Stimulated activated CD4-positive, alpha-beta T cell treated with anti-CD3 and anti-CD28 coated beads, Interleukin-15, amount 100 ng/mL, for 1 hour (primary cell): Measurements from ENCODE around the gene GABRG3.

Source experiments
- DNase-seq, 2 donors: peaks; one replicate each; pipeline ENCODE4 v3.0.0-alpha.2; 2020; ENCODE audit warnings: low read depth in 1 of 2, low spot score in 1 of 2

GABRG3 gene

DNA sequence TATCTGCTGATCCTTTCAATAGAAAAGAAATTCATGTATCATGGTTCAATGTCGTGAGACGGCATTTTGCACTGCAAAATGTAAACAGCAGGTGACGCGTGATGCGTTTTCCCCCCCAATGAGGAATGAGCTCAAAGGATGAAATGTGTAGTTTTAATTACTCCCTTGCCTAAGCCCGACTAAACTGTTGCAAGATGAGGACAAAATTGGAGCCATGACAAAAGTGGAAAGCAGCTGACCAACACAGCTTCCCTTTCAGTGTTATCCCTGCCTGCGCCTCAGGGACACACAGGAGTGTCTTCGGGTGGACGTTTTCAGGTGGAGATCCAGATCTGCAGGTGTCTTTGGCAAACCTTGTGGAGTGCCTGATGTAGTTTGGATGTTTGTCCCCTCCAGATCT lies 92.0 kb downstream of the GABRG3 start:
- no peak for DNase-seq

DNA sequence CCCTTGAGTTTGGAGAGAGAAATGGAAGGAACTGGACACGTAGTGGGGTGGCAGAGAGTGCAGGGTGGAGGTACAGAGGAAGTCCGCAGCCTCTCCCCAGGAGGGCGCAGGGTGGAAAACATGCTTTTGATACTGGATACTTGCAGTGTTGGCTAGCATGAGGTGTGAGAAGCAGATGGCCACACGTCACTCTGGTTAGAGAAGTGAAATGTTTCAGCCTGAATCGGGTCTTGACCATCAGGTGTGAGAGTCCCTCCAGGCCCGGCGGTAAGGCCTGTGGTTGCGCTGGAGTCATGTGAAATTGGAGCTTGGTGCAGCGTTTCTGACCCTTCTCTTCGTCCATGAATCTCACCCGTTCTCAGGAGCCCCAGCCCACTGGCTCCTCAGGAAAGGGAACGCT lies 93.1 kb downstream of the GABRG3 start:
- DNase-seq: no peak

DNA sequence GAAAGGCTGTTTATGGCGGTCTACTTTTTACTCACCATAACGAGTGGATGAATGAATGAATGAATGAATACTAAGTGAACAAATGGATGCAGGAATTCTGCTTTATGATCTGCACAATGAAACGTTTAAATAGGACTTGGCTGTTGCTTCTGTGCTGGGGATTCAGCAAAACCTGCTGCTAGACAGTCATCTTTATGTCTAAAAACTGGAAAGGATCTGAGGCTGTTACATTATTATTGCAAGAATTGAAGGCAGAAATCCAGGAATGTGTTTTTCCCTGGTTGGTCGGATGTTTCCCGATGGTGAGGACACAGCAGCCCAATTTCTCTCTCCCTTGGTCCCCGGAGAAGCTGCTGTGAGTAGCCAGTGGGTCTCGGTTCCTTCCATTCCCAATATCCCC lies 94.2 kb downstream of the GABRG3 start:
- no peak for DNase-seq

DNA sequence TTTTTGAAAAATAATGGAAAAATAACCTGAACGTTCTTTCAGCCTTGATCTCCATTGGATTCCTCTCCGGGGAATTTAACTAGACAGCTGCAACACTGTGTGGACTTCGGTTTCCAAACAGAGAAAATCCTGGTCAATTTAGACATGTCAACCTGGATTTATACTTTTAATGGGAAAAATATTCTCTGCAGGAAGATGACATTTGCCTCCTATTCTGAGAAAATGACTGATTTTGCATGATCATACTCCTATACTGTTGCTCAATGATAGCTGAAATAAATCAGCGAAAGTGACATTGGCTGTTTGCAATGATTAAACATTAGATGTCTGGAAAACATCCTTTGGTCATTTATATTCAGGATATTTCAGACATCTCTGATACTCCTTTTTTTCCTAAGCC lies 94.8 kb downstream of the GABRG3 start:
- DNase-seq: no peak

DNA sequence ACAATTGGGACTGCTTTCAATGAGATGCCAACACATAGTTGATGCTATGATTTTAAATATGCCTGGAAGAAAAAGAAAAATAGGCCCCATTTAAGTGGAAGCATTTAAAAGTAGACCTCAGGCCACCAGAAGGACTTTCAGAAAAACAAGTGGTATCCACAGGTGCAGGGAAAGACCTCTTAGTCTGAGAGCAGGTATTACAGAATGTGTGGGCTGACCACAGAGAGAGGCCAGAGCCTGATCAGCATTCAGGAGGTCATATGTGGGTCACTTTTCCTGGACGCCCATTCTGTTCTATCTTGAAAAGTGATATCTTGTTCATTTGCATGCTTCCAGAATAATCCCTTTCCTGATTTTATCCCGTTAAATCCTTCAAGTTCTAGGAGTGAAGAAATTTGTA lies 95.5 kb downstream of the GABRG3 start:
- DNase-seq: no peak

DNA sequence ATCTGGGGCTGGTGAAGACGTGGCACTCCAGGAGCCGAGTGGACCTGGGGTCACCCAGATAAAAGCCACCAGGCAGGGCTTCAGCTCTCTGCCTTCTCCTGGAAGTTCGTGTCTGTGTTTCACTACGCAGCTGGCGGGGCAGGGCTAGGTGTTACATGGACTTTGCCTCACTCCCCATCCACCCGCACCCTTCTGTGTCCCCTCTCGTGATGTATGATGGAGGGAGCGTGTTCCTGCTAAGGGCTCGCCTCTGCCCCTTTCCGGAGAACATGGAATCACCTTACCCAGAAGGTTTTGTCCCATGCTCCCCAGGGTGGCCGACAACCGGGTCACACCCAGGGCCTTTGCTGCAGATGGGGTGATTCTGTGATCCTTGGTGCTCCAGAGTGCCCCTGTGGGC lies 96.2 kb downstream of the GABRG3 start:
- no peak for DNase-seq

DNA sequence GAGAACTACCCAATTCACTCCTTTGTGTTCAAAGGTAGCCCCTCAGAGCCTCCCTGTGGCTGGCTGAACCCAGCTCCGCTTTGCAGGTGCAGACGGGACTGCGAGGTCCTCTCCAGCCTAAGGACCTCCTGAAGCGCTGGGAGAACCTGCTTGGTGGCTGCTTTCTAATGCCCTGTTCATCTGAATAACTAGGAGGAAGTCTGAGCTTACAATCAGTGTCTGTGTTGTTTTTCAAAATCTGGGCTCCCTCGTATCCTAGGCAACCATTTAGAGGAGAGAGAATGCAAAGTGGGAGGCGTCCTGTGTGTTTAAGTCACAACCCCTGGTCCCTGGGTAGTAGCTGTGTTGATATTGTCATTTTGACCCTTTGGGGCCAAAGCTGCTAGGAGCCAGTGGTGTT lies 99.9 kb downstream of the GABRG3 start:
- DNase-seq: no peak

DNA sequence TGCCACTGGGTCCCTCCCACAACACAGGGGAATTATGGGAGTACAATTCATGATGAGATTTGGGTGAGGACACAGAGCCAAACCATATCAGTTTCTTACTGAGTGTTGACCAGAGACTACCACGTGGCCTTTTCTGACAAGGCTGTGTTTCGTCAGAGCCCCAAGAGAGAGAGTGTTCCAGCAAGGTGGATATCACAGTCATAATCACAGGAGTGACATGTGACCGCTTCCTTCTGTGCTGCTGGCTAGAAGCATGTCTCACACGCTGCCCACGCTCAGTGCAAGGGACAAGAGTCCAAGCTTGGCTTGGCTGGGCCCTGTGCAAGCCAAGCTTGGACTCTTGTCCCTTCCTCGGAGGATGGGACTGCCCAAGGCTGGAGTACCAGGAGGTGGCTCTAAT lies 103.2 kb downstream of the GABRG3 start:
- DNase-seq: no peak

DNA sequence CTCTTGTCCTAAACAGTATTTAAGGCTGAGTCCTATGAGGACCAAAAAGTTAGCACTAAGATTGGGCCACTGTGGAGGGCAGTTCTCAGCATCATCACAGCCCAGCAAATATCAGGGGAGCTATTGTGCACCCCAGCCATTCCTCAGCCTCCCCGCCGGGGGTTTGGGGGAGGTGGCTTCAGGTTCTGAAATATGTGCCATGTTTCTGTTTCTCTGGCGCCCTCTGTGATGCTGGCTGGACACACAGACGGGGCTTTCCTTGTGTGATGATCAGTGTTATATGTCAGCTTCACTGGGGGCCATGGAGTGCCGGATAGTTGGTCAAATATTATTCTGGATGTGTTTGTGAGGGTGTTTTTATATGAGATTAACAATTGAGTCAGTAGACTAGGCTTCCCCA lies 106.8 kb downstream of the GABRG3 start:
- no peak for DNase-seq

DNA sequence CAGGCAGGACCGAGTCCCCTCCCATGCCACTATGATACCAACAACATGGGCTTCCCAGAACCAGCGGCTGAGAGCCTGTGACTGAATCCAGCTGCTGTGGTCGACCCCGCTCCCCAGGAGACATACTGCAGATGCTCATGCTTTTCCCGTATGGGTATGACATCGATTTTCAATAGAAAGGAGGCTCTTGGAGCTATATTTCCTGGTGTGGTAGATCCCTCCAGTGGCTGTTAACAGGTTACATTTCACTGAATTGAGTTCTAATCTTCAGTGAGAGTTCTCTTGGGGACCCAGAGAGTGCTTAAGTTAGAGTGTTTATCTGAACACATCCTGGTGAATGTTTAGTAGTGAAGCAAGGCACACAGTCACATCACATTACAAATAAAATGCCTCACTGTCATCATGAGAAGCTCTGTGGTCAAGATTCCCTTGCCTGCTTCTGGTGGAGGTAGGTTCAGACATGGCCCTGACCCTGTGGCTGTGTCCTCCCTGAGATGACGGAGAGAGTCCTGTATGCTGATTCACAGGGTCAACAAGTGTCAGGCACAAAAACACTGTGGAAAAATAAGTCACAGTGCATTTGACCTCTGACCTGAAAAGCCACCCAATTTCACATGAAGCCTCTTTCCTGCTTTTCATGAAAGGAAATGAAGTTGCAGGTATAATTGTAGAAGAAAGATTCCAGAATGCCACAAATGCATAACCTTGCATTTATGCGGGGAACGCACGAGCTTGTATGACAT lies 110.9 kb downstream of the GABRG3 start:
- no peak for DNase-seq

DNA sequence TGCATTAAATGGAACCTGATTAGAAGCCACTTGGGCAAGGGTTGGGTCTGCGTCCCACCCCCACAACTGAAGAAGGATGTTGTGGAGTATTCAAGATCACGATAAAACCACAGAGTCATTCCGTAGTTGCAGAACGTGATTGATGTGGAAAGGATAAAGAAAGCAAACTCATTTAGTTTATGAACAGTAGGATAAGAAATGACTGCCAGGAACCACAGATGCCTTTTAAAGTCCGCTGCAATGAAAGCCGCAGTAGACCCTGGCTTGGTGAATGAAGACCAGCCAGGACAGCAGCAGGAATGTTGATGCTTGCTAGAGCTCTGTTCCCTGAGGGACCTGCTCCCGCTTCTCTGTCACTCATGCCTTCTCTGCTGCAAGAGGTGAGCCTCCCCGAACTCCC lies 111.5 kb downstream of the GABRG3 start:
- DNase-seq: no peak

DNA sequence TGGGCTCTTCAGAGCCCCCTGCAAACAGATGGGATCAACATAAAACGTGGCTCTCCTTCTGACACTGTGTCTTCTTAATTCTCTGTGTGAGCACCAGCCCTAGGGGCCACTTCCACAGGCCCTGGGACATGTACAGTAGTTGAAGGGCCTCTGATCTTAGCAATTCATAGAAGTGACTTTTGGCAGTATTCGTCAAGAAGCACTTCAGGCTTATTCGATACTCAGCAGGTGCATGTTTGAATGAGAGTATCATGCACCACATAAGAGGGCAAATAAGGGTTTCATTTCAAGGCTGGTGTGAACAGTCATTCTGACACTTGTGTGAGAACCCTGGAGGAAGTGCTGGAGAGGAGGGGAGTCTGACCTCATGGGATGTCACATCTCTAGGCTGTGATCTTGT lies 113.9 kb downstream of the GABRG3 start:
- no peak for DNase-seq

DNA sequence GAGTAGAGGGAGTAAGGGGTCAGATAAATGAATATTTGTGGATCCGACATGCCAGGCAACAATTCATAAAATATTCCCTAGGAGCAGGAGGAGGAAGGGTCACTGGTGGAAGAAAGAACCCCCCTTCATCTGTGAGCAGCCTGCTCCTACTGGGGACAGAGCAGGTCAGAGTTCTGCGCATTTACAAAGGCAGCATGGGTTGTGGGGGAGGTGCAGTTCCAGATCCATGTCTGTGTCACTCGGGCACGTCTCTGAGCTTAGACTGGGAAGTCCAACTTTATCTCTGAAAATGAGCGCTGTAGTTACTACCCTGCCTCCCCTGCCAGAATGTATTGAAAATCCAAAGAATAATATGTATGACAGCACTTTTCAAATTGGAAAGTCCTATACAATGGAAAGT lies 115.2 kb downstream of the GABRG3 start:
- no peak for DNase-seq

DNA sequence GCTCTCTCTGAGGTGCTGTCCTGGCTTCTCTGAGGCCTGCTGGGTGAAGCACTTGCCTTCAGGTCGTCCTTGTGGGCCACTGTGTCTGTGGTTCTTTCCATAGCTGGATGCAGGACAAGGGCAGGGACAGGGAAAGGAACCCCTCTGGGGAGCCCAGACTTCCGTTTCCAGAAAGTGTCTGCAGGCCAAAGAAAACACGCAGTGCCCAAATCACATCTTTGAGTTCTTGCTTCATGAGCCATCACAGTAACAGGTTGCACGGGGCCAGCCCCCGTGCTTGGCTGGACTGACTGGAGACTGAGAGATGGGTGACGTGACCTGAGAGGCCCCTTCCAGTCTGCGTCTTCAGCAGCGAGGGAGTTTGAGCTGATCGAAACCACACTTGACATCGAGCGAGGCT lies 115.8 kb downstream of the GABRG3 start:
- DNase-seq: no peak

DNA sequence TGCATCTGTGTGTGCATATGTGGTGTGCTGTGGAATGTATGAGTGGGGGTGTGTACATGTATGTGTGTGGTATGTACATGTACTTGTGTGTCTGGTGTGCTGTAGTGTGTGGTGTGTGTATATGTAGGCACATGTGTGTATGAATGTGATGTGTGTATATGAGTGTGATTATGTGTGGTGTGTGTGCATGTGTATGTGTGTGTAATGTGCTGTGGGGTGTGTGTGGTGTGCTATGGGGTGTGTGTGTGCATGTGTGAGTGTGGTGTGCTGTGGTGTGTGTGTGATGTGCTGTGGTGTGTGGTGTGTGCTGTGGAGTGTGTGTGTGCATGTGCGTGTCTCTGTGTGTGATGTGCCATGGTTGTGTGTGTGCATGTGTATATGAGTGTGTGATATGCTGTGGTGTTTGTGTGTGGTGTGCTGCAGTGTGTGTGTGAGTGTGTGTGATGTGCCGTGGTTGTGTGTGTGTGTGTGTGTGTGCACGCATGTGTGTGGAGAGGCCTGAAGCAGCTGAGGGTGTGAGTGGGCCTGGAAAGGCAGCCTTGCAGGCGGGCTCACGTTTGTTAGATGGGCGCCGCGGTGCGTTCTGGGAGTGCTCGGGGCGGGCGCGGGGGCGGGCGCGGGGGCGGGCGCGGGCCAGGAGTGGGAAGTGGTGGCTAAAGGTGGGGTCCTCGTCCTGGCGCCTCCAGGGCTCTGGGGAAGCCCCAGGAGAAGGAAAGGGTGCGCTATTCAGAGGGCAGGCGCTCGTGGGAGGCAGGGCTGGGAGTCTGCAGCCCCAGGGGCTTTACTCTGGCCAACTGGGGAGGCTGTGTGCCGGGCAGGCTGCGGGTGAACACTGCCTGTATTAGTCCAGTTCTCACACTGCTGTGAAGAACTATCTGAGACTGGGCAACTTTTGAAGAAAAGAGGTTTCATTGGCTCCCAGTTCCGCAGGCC lies 116.9 kb downstream of the GABRG3 start:
- DNase-seq: no peak

DNA sequence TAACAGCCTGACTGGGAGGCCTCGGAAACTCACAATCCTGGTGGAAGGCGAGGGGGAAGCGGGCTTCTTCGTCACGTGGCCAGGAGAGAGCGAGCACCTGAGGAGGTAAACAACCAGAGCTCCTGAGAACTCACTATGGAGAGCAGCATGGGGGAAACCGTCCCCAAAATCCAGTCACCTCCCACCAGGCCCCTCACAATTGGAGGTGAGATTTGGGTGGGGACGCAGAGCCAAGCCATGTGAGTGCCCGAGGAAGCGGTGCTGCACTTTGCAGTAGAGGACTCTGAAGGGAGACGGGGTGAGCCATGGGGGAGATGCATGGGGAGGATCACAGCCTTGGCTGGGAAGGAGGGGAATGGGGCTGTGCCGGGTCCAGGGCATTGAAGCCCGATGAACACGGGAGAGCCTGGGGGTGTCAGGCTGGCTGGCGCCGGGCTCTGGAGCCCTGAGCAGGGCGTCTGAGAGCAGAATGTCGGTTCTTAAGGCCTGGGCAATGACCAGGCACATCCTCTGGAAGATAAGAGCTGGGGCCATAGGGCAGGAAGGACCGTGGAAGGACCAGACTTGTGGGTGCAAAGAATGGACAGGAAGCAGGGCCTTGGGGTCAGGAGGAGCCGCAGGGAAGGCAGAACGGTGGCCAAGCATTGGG lies 117.7 kb downstream of the GABRG3 start:
- no peak for DNase-seq

DNA sequence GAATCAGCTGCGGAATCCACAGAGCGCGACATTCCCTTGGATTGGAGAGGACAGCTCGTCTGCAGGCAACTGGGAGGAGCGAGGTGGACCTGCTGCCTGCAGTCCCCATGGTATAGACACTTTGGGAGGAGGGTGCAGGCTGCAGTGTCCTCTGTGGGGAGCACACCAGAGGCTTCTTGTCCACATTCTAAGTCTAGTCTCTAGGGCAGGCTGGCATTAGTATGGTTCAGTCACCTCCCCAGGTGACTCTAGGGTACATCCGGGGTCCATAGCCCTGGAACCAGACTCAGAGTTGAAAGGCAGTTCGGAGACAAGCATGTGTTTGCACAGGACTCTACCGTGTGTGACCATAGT lies 118.2 kb downstream of the GABRG3 start:
- no peak for DNase-seq

DNA sequence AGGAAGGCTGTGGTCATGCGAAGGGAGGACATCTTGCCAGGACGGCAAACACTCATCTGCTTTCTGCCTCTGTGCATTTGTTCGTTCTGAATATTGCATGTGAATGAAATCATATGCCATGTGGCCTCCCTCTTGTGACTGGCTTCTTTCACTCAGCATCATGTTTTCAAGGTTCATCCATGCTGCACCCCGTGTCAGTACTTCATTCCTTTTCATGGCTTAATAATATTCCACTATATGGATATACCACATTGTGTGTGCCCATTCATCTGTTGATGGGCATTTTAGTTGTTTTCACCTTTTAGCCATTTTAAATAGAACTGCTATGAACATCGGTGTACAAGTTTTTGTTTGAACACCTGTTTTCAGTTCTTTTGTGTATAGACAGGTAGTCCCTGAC lies 118.7 kb downstream of the GABRG3 start:
- no peak for DNase-seq

DNA sequence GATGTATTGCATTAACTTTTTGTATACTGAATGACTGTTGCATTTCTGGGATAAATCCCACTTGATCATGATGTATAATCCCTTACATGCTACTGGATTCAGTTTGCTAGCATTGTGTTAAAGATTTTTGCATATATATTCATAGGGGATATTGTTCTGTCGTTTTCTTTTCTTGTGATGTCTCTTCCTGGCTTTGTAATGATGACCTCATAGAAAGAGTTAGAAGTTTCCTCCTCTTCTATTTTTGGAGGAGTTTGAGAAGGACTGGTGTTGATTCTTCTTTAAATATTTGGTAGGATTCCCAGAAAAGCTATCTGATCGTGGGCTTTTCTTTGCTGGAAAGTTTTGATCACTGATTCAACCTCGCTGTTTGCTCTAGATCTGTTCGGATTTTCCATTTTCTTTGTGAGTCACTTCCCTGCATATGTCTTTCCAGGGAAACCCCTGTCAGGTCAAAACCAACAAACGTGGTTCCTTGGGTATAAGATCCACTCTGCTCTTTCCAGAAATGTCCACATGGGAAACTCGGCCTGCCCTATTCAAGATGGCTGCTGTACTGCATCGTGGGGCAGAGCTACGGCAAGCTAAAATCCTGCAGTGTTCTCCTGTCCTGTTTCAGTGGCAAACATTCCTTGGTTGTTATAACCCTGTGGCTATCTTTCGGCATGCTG lies 120.4 kb downstream of the GABRG3 start:
- no peak for DNase-seq

DNA sequence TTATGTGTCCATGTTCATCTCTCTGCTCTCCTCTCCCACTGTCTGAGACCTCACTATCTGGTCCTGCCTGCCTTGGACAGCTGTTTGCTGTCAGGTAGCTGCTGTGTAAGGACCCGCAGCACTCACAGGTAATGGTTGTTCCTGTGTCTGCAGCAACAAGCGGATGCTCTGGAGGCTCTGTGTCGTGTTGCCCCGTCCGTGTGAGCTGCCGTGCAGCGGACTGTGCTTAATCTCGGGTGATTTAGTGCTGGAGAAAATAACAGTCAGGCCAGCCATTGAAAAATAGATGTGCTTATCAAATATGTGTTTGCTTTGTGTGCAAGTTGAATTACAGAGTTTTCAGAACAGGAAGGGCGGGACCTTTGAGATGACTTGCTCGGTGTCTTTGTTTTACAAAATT lies 121.4 kb downstream of the GABRG3 start:
- DNase-seq: no peak

DNA sequence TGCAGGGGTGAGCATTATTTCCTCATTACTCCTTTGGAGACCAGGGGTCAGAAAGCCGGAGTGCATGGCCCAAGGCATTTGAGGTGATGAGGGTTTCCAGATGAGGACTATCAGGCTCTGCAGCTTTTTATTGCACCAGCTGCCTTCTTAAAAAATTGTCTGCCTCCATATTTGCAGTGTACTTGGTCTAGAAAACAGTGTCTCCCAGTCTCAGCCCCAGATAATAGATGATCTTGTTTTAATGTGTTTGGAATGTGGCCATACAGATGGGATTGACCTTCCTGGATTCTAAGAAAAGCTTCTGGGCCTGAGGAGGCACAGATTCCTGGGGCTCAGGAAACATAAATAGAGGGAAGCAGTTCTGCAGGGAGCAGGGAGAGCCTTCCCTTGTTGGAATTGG lies 123.3 kb downstream of the GABRG3 start:
- no peak for DNase-seq
